ENCODE measurements around the gene ACSF3.

DNA sequence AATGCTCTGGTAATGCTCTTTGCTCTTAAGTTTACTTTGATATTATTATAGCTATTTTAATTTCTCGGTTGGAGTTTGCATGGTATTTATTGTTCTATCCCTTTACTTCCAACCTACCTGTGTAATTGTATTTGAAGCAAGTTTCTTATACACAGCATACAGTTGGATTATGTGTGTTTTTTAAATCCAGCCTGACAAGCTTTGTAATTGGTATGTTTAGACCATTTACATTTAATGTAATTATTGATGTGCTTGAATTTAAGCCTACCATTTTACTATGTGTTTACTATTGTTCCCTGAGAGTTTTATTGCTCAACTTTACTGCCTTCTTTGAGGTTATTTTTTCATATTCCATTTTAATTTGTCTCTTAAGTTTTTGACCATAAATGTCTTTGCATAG lies 35.7 kb downstream of the ACSF3 start:
- TF ChIP-seq, protein P1, sequence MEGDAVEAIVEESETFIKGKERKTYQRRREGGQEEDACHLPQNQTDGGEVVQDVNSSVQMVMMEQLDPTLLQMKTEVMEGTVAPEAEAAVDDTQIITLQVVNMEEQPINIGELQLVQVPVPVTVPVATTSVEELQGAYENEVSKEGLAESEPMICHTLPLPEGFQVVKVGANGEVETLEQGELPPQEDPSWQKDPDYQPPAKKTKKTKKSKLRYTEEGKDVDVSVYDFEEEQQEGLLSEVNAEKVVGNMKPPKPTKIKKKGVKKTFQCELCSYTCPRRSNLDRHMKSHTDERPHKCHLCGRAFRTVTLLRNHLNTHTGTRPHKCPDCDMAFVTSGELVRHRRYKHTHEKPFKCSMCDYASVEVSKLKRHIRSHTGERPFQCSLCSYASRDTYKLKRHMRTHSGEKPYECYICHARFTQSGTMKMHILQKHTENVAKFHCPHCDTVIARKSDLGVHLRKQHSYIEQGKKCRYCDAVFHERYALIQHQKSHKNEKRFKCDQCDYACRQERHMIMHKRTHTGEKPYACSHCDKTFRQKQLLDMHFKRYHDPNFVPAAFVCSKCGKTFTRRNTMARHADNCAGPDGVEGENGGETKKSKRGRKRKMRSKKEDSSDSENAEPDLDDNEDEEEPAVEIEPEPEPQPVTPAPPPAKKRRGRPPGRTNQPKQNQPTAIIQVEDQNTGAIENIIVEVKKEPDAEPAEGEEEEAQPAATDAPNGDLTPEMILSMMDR (IDR thresholded peaks at IDR 0.05) = no peak
- TF ChIP-seq EZH2 (IDR thresholded peaks at IDR 0.05) (no peak), EZH2phosphoT487 (IDR thresholded peaks at IDR 0.05) (no peak)

Data from neural progenitor cell (in vitro differentiated cells).